ENCODE data around the gene SHLD1. TPM values are rescaled to one million over a fixed set of nuclear protein-coding genes. Genes with fewer than 3 reads are reported as not detected.

The SHLD1 gene
- total RNA-seq, 1 donor from 2014 or later, result 3.5 TPM

DNA sequence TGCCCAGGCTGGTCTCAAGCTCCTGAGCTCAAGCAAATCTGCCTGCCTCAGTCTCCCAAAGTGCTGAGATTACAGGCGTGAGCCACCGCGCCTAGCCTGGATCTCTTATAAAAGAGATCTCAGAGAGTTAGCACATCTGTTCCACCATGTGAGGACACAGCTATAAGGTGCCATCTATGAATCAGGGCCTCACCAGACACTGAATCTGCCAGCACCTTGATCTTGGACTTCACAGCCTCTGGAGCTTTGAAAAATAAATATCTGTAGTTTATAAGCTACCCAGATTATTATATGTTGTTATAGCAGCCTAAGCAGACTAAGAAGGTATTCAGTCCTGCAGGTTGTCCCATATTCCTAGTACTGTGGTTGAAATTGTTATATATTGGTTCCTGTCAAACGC is 33.2 kb upstream of the SHLD1 start:
- Histone ChIP-seq H3K4me3 (ENCODE audit: insufficient read depth, low read depth, low read length) (no peak overlapping the region), H3K4me2 (ENCODE audit: low read length) (no peak overlapping the region), H3K27me3 (ENCODE audit: insufficient read depth, low read length) (no peaks in the 10 kb centered on the region), H2AFZ (ENCODE audit: low read depth, low read length) (no peak overlapping the region), H3K9ac (ENCODE audit: low read length) (no peak overlapping the region), H3K27ac (ENCODE audit: low read depth, low read length) (no peak overlapping the region), H4K20me1 (ENCODE audit: insufficient read depth, low read length) (no peaks in the 10 kb centered on the region), H3K36me3 (ENCODE audit: insufficient read depth, low read length) (no peaks in the 10 kb centered on the region), H3K79me2 (ENCODE audit: insufficient read depth, low read length) (no peaks in the 10 kb centered on the region), H3K9me3 (ENCODE audit: insufficient read depth, low read depth, low read length) (no peaks in the 10 kb centered on the region), H3K4me1 (ENCODE audit: insufficient read depth, low read length) (peaks cover 6% of the 10 kb centered on the region)
- no peak for DNase-seq (ENCODE audit: low read depth)
- TF ChIP-seq EZH2 (IDR thresholded peaks at IDR 0.05; ENCODE audit: insufficient read depth, low read length), result no peak
- TF ChIP-seq, protein P1, sequence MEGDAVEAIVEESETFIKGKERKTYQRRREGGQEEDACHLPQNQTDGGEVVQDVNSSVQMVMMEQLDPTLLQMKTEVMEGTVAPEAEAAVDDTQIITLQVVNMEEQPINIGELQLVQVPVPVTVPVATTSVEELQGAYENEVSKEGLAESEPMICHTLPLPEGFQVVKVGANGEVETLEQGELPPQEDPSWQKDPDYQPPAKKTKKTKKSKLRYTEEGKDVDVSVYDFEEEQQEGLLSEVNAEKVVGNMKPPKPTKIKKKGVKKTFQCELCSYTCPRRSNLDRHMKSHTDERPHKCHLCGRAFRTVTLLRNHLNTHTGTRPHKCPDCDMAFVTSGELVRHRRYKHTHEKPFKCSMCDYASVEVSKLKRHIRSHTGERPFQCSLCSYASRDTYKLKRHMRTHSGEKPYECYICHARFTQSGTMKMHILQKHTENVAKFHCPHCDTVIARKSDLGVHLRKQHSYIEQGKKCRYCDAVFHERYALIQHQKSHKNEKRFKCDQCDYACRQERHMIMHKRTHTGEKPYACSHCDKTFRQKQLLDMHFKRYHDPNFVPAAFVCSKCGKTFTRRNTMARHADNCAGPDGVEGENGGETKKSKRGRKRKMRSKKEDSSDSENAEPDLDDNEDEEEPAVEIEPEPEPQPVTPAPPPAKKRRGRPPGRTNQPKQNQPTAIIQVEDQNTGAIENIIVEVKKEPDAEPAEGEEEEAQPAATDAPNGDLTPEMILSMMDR (IDR thresholded peaks at IDR 0.05; ENCODE audit: insufficient read depth, low read depth, low read length), result no peak
- Mint-ChIP-seq H3K27ac (ENCODE audit: unreplicated experiment) (no peak overlapping the region), H3K36me3 (ENCODE audit: low read depth, unreplicated experiment) (no peaks in the 10 kb centered on the region), H3K27me3 (ENCODE audit: low read depth, unreplicated experiment) (peaks cover 6% of the 10 kb centered on the region), H3K4me3 (ENCODE audit: unreplicated experiment) (no peak overlapping the region), H3K9me3 (ENCODE audit: unreplicated experiment) (peaks cover 1% of the 10 kb centered on the region), H3K4me1 (ENCODE audit: low read depth, unreplicated experiment) (peaks cover 6% of the 10 kb centered on the region)
- FAIRE-seq, result no peak

- TF ChIP-seq, protein P1 (IDR thresholded peaks at IDR 0.05; ENCODE audit: insufficient read depth, low read depth, low read length), result no peak
- no peak for TF ChIP-seq EZH2 (IDR thresholded peaks at IDR 0.05; ENCODE audit: insufficient read depth, low read length)
- no peak overlapping the region for H3K4me3 Mint-ChIP-seq (ENCODE audit: unreplicated experiment)
- Histone ChIP-seq H3K27me3 (ENCODE audit: insufficient read depth, low read length) (no peaks in the 10 kb centered on the region), H3K4me2 (ENCODE audit: low read length) (no peak overlapping the region), H2AFZ (ENCODE audit: low read depth, low read length) (no peak overlapping the region), H4K20me1 (ENCODE audit: insufficient read depth, low read length) (no peaks in the 10 kb centered on the region), H3K4me3 (ENCODE audit: insufficient read depth, low read depth, low read length) (no peak overlapping the region), H3K9me3 (ENCODE audit: insufficient read depth, low read depth, low read length) (no peaks in the 10 kb centered on the region), H3K27ac (ENCODE audit: low read depth, low read length) (no peak overlapping the region), H3K4me1 (ENCODE audit: insufficient read depth, low read length) (peaks cover 6% of the 10 kb centered on the region), H3K9ac (ENCODE audit: low read length) (no peak overlapping the region), H3K79me2 (ENCODE audit: insufficient read depth, low read length) (no peaks in the 10 kb centered on the region), H3K36me3 (ENCODE audit: insufficient read depth, low read length) (no peaks in the 10 kb centered on the region)
- DNase-seq (ENCODE audit: low read depth) (no peak), FAIRE-seq (no peak)
- H3K4me1 Mint-ChIP-seq (ENCODE audit: low read depth, unreplicated experiment), result peaks cover 6% of the 10 kb centered on the region
- peaks cover 1% of the 10 kb centered on the region for H3K9me3 Mint-ChIP-seq (ENCODE audit: unreplicated experiment)
- no peak overlapping the region for H3K27ac Mint-ChIP-seq (ENCODE audit: unreplicated experiment)
- peaks cover 6% of the 10 kb centered on the region for H3K27me3 Mint-ChIP-seq (ENCODE audit: low read depth, unreplicated experiment)
- H3K36me3 Mint-ChIP-seq (ENCODE audit: low read depth, unreplicated experiment), result no peaks in the 10 kb centered on the region
Observed at GRCh38 chr20:5718896-5719595, 31.2 kb upstream of the SHLD1 start.

DNA sequence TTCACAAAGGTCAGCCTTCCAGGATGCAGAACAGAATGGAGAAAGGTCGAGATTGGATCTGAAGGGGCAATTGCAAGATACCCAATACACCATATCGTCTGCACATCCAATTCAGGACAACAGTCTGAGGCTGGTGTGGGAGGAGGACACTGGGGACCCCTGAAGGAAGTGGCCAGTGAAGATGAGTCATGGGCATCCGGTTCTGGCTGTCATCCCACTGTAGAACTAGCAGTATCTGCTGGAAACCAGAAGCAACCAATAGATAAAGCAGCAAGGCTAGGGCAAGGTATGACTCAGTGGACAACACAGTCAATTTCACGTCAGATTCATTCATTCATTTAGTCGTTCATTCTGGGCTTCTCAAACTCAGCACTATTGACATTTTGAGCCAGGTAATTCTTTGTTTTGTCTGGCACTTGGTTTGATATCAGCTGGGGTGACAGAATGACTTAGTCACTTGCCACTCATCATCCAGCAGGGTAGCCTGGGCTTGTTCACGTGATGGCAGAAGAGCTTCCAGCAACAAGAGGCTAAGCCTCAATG is 30.3 kb upstream of the SHLD1 start:
- Histone ChIP-seq H4K20me1 (ENCODE audit: insufficient read depth, low read length) (no peaks in the 10 kb centered on the region), H3K4me3 (ENCODE audit: insufficient read depth, low read depth, low read length) (no peak overlapping the region), H3K9me3 (ENCODE audit: insufficient read depth, low read depth, low read length) (no peaks in the 10 kb centered on the region), H2AFZ (ENCODE audit: low read depth, low read length) (no peak overlapping the region), H3K27ac (ENCODE audit: low read depth, low read length) (no peak overlapping the region), H3K36me3 (ENCODE audit: insufficient read depth, low read length) (no peaks in the 10 kb centered on the region), H3K9ac (ENCODE audit: low read length) (no peak overlapping the region), H3K4me2 (ENCODE audit: low read length) (peak overlapping the region; percentile 8), H3K27me3 (ENCODE audit: insufficient read depth, low read length) (no peaks in the 10 kb centered on the region), H3K4me1 (ENCODE audit: insufficient read depth, low read length) (peaks cover 6% of the 10 kb centered on the region), H3K79me2 (ENCODE audit: insufficient read depth, low read length) (no peaks in the 10 kb centered on the region)
- peaks cover 1% of the 10 kb centered on the region for H3K9me3 Mint-ChIP-seq (ENCODE audit: unreplicated experiment)
- H3K4me1 Mint-ChIP-seq (ENCODE audit: low read depth, unreplicated experiment), result peaks cover 6% of the 10 kb centered on the region
- H3K36me3 Mint-ChIP-seq (ENCODE audit: low read depth, unreplicated experiment), result no peaks in the 10 kb centered on the region
- DNase-seq (ENCODE audit: low read depth) (peak; percentile 30), FAIRE-seq (no peak)
- H3K4me3 Mint-ChIP-seq (ENCODE audit: unreplicated experiment), result no peak overlapping the region
- no peak for TF ChIP-seq EZH2 (IDR thresholded peaks at IDR 0.05; ENCODE audit: insufficient read depth, low read length)
- TF ChIP-seq, protein P1 (IDR thresholded peaks at IDR 0.05; ENCODE audit: insufficient read depth, low read depth, low read length), result no peak
- peaks cover 6% of the 10 kb centered on the region for H3K27me3 Mint-ChIP-seq (ENCODE audit: low read depth, unreplicated experiment)
- no peak overlapping the region for H3K27ac Mint-ChIP-seq (ENCODE audit: unreplicated experiment)
